Hepatocyte (in vitro differentiated cells): ENCODE results near the gene DLK2. TPM values are rescaled to one million over a fixed set of nuclear protein-coding genes. Genes with fewer than 3 reads are reported as not detected.

Experiments used
- DNase-seq: peaks from one replicate; pipeline ENCODE4 v3.0.0-alpha.2; 2016; ENCODE audit warnings: low spot score
- H2AFZ ChIP-seq: fragments of 200-600 bp; sonication (generic); 2 replicates; pipeline ENCODE4 v1.6.0; 2016; ENCODE audit warnings: antibody characterized with exemption, mild to moderate bottlenecking
- H3K27ac ChIP-seq: fragments of 200-600 bp; sonication (generic); 2 replicates; pipeline ENCODE4 v1.5.1; 2016; ENCODE audit warnings: mild to moderate bottlenecking
- H3K27me3 ChIP-seq: fragments of 200-600 bp; sonication (generic); 2 replicates; pipeline ENCODE4 v1.6.1; 2016
- H3K36me3 ChIP-seq: fragments of 200-600 bp; sonication (generic); replicated peaks from 2 replicates; pipeline ENCODE4 v1.5.1; 2016; ENCODE audit warnings: low read depth; ENCODE audit not compliant: insufficient read depth
- H3K4me1 ChIP-seq: fragments of 200-600 bp; sonication (generic); 2 replicates; pipeline ENCODE4 v1.5.1; 2016; ENCODE audit warnings: mild to moderate bottlenecking, moderate library complexity; ENCODE audit not compliant: insufficient read depth
- H3K4me2 ChIP-seq: fragments of 200-600 bp; sonication (generic); 2 replicates; pipeline ENCODE4 v1.6.0; 2016
- H3K4me3 ChIP-seq: fragments of 200-600 bp; sonication (generic); 2 replicates; pipeline ENCODE4 v1.5.1; 2016; ENCODE audit warnings: mild to moderate bottlenecking
- H3K79me2 ChIP-seq: fragments of 200-600 bp; sonication (generic); 2 replicates; pipeline ENCODE4 v1.6.0; 2017; ENCODE audit warnings: mild to moderate bottlenecking
- H3K9me2 ChIP-seq: fragments of 200-600 bp; sonication (generic); replicated peaks from 2 replicates; pipeline ENCODE4 v1.6.0; 2017; ENCODE audit warnings: mild to moderate bottlenecking; ENCODE audit not compliant: insufficient read depth
- H3K9me3 ChIP-seq: fragments of 200-600 bp; sonication (generic); 2 replicates; pipeline ENCODE4 v1.5.1; 2016; ENCODE audit warnings: low read depth, mild to moderate bottlenecking
- H4K20me1 ChIP-seq: fragments of 200-600 bp; sonication (generic); 2 replicates; pipeline ENCODE4 v1.6.0; 2016; ENCODE audit warnings: mild to moderate bottlenecking; ENCODE audit not compliant: insufficient read depth, poor library complexity, severe bottlenecking
- EZH2 ChIP-seq: fragments of 200-600 bp; sonication (generic); IDR thresholded peaks from 2 replicates; pipeline ENCODE4 v1.6.1; 2016; ENCODE audit warnings: antibody characterized with exemption, mild to moderate bottlenecking, borderline replicate concordance
- EZH2phosphoT487 ChIP-seq: fragments of 200-600 bp; sonication (generic); IDR thresholded peaks from one replicate; pipeline ENCODE4 v1.6.1; 2018; ENCODE audit warnings: antibody characterized with exemption, mild to moderate bottlenecking, low read depth, moderate library complexity; ENCODE audit not compliant: unreplicated experiment, severe bottlenecking
- WGBS: methylation state at CpG from one replicate; pipeline ENCODE4 v1.1.6; 2016; ENCODE audit warnings: low lambda C conversion rate; ENCODE audit errors: missing lambda C conversion rate; 5-methylcytosine and 5-hydroxymethylcytosine counted together
- polyA plus RNA-seq: library from polyadenylated mRNA; unstranded; fragments of >200 nt; fragmentation: Nextera tagmentation; extraction: Ambion mirVana; gene quantifications from 2 replicates; pipeline ENCODE4 v1.2.1, GENCODE V29; 2016
- total RNA-seq: library from RNA; depleted of rRNA; stranded (reverse); fragments of >200 nt; gene quantifications from 2 replicates; pipeline ENCODE4 v1.2.3, GENCODE V29; 2014
- TF ChIP-seq, protein P1 (sequence below): fragments of 200-600 bp; sonication (generic); IDR thresholded peaks from 2 replicates; pipeline ENCODE4 v1.5.1; 2016; ENCODE audit warnings: antibody characterized with exemption, mild to moderate bottlenecking; ENCODE audit not compliant: poor library complexity

DLK2 gene
- total and polyA plus RNA-seq, 2 experiments from 2014 or later, result 0.33 to 1.8 TPM

DNA sequence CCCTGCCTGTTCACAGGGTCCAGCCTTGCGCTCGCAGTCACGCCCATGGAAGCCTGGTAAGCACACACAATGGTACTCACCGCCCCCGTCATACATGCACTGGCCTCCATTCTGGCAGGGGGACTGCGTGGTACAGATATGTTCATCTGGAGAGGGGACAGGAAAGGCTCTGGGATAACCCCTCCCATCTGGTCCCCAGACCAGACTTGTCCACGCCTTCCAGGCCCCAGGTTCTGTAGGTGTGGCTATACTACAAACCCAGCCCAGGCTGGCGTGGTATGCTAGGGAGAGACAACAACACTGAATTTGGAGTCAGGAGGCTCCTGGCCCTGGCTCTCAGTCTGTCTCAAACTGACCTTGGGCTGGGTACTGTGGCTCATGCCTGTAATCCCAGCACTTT, 3.4 kb downstream of the DLK2 start:
- H2AFZ ChIP-seq, result no peak overlapping the region
- no peak overlapping the region for H3K4me2 ChIP-seq
- peaks cover 10% of the 10 kb centered on the region for H3K27me3 ChIP-seq
- no peaks in the 10 kb centered on the region for H4K20me1 ChIP-seq
- no peaks in the 10 kb centered on the region for H3K4me1 ChIP-seq
- no peak overlapping the region for H3K4me3 ChIP-seq
- WGBS, result over 99% methylated on average over 8 of the region's 8 CpGs
- TF ChIP-seq, protein P1, sequence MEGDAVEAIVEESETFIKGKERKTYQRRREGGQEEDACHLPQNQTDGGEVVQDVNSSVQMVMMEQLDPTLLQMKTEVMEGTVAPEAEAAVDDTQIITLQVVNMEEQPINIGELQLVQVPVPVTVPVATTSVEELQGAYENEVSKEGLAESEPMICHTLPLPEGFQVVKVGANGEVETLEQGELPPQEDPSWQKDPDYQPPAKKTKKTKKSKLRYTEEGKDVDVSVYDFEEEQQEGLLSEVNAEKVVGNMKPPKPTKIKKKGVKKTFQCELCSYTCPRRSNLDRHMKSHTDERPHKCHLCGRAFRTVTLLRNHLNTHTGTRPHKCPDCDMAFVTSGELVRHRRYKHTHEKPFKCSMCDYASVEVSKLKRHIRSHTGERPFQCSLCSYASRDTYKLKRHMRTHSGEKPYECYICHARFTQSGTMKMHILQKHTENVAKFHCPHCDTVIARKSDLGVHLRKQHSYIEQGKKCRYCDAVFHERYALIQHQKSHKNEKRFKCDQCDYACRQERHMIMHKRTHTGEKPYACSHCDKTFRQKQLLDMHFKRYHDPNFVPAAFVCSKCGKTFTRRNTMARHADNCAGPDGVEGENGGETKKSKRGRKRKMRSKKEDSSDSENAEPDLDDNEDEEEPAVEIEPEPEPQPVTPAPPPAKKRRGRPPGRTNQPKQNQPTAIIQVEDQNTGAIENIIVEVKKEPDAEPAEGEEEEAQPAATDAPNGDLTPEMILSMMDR, result no peak
- peak; percentile 3 for DNase-seq
- H3K27ac ChIP-seq, result no peak overlapping the region
- no peaks in the 10 kb centered on the region for H3K79me2 ChIP-seq
- H3K9me3 ChIP-seq, result no peaks in the 10 kb centered on the region
- no peaks in the 10 kb centered on the region for H3K9me2 ChIP-seq
- no peaks in the 10 kb centered on the region for H3K36me3 ChIP-seq

DNA sequence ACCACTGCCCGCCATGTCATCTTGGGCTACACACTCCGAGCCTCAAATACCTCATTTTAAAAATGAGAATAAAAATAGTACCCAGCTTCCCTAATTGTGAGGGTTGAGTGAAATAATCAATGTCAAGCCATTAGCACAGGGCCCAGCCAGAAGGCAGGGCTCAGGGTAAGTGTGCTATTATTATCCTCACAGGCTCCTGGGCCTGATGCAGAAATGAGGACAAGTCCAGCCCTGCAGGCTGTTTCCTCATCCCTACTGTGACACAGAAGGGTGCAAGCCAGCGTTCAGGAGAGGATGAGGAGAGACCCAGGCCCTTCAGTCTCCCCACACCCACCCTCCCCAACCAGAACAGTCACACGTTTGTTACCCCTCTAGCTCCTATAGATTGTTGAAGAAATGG, 4.0 kb downstream of the DLK2 start:
- TF ChIP-seq EZH2, result no peak
- TF ChIP-seq, protein P1, result no peak
- TF ChIP-seq EZH2phosphoT487, result no peak
- no peaks in the 10 kb centered on the region for H3K36me3 ChIP-seq

DNA sequence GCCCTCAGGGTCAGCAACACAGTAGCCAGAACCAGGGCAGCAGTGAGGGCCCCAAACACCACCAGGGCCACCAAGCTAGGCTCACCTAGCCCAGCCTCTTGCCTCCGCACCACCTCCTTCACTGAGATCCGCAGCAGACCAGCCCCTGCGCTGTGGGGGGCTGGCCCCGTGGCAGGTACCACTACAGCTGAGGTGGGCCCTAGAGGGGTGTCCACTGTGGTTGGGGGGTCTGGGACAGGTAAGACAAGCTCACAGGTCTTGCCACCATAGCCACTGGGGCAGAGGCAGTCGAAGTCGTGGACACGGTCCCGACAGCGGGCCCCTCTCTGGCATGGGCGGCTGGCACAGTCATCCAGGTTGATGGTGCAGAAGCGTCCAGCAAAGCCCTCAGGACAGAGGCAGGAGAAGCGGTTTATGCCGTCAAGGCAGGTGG, 4.6 kb downstream of the DLK2 start:
- Histone ChIP-seq H3K36me3 (no peaks in the 10 kb centered on the region), H3K27me3 (no peaks in the 10 kb centered on the region), H3K4me1 (no peaks in the 10 kb centered on the region), H4K20me1 (no peaks in the 10 kb centered on the region), H3K4me2 (no peak overlapping the region), H3K27ac (no peak overlapping the region), H3K4me3 (no peak overlapping the region), H3K9me3 (no peaks in the 10 kb centered on the region), H3K9me2 (no peaks in the 10 kb centered on the region), H2AFZ (no peak overlapping the region), H3K79me2 (no peaks in the 10 kb centered on the region)
- WGBS, result 90% methylated on average over 13 of the region's 13 CpGs
- TF ChIP-seq EZH2 (no peak), EZH2phosphoT487 (no peak)
- TF ChIP-seq, protein P1, result no peak
- DNase-seq, result no peak

More for the DNA sequence above, 4.0 kb downstream of the DLK2 start:
- Histone ChIP-seq H3K4me3 (no peak overlapping the region), H3K9me3 (no peaks in the 10 kb centered on the region), H3K4me2 (no peak overlapping the region), H3K27ac (no peak overlapping the region), H2AFZ (no peak overlapping the region), H3K9me2 (no peaks in the 10 kb centered on the region), H3K27me3 (peaks cover 4% of the 10 kb centered on the region), H4K20me1 (no peaks in the 10 kb centered on the region), H3K79me2 (no peaks in the 10 kb centered on the region), H3K4me1 (no peaks in the 10 kb centered on the region)
- peak; percentile 1 for DNase-seq
- WGBS, result 93% methylated on average over 4 of the region's 4 CpGs

DNA sequence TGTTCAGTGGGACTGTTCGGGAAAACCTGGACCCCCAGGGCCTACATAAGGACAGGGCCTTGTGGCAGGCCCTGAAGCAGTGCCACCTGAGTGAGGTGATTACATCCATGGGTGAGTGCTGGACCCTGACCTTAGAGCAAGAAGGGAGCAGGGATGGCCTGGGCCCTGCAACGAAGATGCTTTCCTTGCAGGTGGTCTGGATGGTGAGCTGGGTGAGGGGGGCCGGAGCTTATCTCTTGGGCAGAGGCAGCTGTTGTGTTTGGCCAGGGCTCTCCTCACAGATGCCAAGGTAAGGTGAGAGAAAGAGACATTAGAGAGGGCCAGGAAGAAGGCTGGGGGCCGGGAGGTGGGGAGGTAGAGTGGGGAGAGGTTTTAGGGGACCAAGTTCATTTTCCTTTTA, 6.4 kb downstream of the DLK2 start:
- H3K4me3 ChIP-seq, result no peak overlapping the region
- no peak overlapping the region for H2AFZ ChIP-seq
- H3K36me3 ChIP-seq, result no peaks in the 10 kb centered on the region
- H3K79me2 ChIP-seq, result no peaks in the 10 kb centered on the region
- WGBS, result 95% methylated on average over 4 of the region's 4 CpGs
- TF ChIP-seq, protein P1, result no peak
- TF ChIP-seq EZH2, result no peak
- no peak for TF ChIP-seq EZH2phosphoT487
- H3K27me3 ChIP-seq, result no peaks in the 10 kb centered on the region
- no peak overlapping the region for H3K4me2 ChIP-seq
- no peak for DNase-seq
- H3K9me3 ChIP-seq, result no peaks in the 10 kb centered on the region
- H3K4me1 ChIP-seq, result no peaks in the 10 kb centered on the region
- H3K27ac ChIP-seq, result no peak overlapping the region
- no peaks in the 10 kb centered on the region for H3K9me2 ChIP-seq
- no peaks in the 10 kb centered on the region for H4K20me1 ChIP-seq
